K562 (cell line): Measurements from ENCODE around the gene PTPN5. TPM values are rescaled to one million over a fixed set of nuclear protein-coding genes. Genes with fewer than 3 reads are reported as not detected.

Experiments
- ATAC-seq: fragments of 200-7000 bp; cut with Tn5 transposase; 3 replicates; pipeline ENCODE4 v1.9.1; 2020; ENCODE audit warnings: moderate library complexity
- BruUV-seq: library from RNA; stranded (reverse); fragments of 400-500 nt; replicated peaks from 2 replicates; lab custom pipeline; 2021; lab: Mats Ljungman, UMichigan
- CTCF ChIA-PET: fragments of 300-600 bp; formaldehyde crosslinking; extraction: SDS; loops from one replicate; lab custom pipeline; 2021; ENCODE audit warnings: low intra/inter-chr PET ratio; lab: Yijun Ruan, JAX
- POLR2A ChIA-PET: fragments of 300-600, 350-650 bp; sonication (Branson Sonifier 250); formaldehyde crosslinking; extraction: SDS; loops from one replicate; lab custom pipeline; 2021; ENCODE audit warnings: antibody characterized with exemption, inconsistent platforms; lab: Yijun Ruan, JAX
- DNase-seq, 4 experiments: peaks; one replicate each; pipeline versions ENCODE4 v3.0.0 to v3.0.0-alpha.2; 2011 to 2018; ENCODE audit warnings: low spot score in 3 of 4, mixed read lengths in 3 of 4; ENCODE audit errors: extremely low read depth in 1 of 4
- FAIRE-seq: peaks from 2 replicates; lab custom pipeline; 2011; peaks lifted over from hg19 to GRCh38; lab: Jason Lieb, UNC
- H2AFZ ChIP-seq: 2 replicates; pipeline ENCODE4 v1.6.0; 2011; ENCODE audit warnings: low read depth, low read length, control low read depth, inconsistent platforms
- H3K27ac ChIP-seq: fragments of 200-600 bp; 3 replicates; pipeline ENCODE4 v1.8.0; 2011; ENCODE audit warnings: low read depth, mild to moderate bottlenecking, control low read depth, inconsistent platforms, low read length, moderate library complexity, mixed read lengths; ENCODE audit errors: extremely low read depth
- H3K27me3 ChIP-seq, 2 experiments: fragments of 300-600 bp in 1 of 2; 2 replicates in 1 of 2; 3 replicates in 1 of 2; pipeline versions ENCODE4 v1.6.0 to v1.8.0; 2011; ENCODE audit warnings: inconsistent platforms in 2 of 2, low read length in 2 of 2, mild to moderate bottlenecking in 1 of 2, mixed read lengths in 1 of 2, moderate library complexity in 1 of 2; ENCODE audit not compliant: control insufficient read depth in 2 of 2, insufficient read depth in 2 of 2
- H3K36me3 ChIP-seq: fragments of 300-600 bp; 3 replicates; pipeline ENCODE4 v1.8.0; 2011; ENCODE audit warnings: mild to moderate bottlenecking, low read length, inconsistent platforms; ENCODE audit not compliant: control insufficient read depth, insufficient read depth
- H3K4me1 ChIP-seq, 2 experiments: fragments of 200-600 bp in 1 of 2; replicated peaks in 1 of 2; 2 replicates in 1 of 2; 3 replicates in 1 of 2; pipeline versions ENCODE4 v1.5.1 to v1.8.0; 2011; ENCODE audit warnings: inconsistent platforms in 2 of 2, low read length in 2 of 2, mild to moderate bottlenecking in 1 of 2, mixed read lengths in 1 of 2, moderate library complexity in 1 of 2; ENCODE audit not compliant: control insufficient read depth in 2 of 2, insufficient read depth in 2 of 2
- H3K4me2 ChIP-seq: 2 replicates; pipeline ENCODE4 v1.6.1; 2011; ENCODE audit warnings: low read length, control low read depth, inconsistent platforms, mixed read lengths; ENCODE audit not compliant: insufficient read depth
- H3K4me3 ChIP-seq: fragments of 200-600 bp; sonication (generic), shearing (Covaris generic); 2 replicates; pipeline ENCODE4 v1.5.1; 2016; ENCODE audit warnings: control low read depth, inconsistent platforms
- H3K79me2 ChIP-seq: fragments of 200-600 bp; 3 replicates; pipeline ENCODE4 v1.8.0; 2011; ENCODE audit warnings: low read length, inconsistent platforms; ENCODE audit not compliant: control insufficient read depth, insufficient read depth
- H3K9ac ChIP-seq, 2 experiments: 2 replicates each; pipeline versions ENCODE4 v1.6.0 to v1.6.1; 2011; ENCODE audit warnings: low read depth in 2 of 2, low read length in 2 of 2, control low read depth in 1 of 2, inconsistent platforms in 1 of 2, mild to moderate bottlenecking in 1 of 2, mixed read lengths in 1 of 2; ENCODE audit not compliant: insufficient read depth in 1 of 2
- H3K9me1 ChIP-seq: one replicate; pipeline ENCODE4 v1.6.0; 2011; ENCODE audit warnings: inconsistent platforms, mild to moderate bottlenecking, low read length, moderate library complexity; ENCODE audit not compliant: control insufficient read depth, insufficient read depth
- H3K9me3 ChIP-seq: replicated peaks from 2 replicates; pipeline ENCODE4 v1.5.1; 2011; ENCODE audit warnings: low read depth, low read length, inconsistent platforms; ENCODE audit not compliant: control insufficient read depth, insufficient read depth
- H4K20me1 ChIP-seq: replicated peaks from 2 replicates; pipeline ENCODE4 v1.6.1; 2011; ENCODE audit warnings: low read length, inconsistent platforms, mixed read lengths; ENCODE audit not compliant: control insufficient read depth, insufficient read depth
- JUND ChIP-seq, 2 experiments: IDR thresholded peaks; 2 replicates in 1 of 2; 3 replicates in 1 of 2; pipeline ENCODE4 v1.6.1; 2011; ENCODE audit warnings: borderline replicate concordance in 2 of 2, low read depth in 2 of 2, low read length in 2 of 2, improper control_type of control experiment in 1 of 2, missing biosample characterization in 1 of 2, missing genetic modification characterization in 1 of 2, missing genetic modification reagents in 1 of 2
- MBD2 ChIP-seq: sonication (generic); IDR thresholded peaks from 2 replicates; pipeline ENCODE4 v1.6.1; 2016; ENCODE audit warnings: low read depth, borderline replicate concordance
- MCM5 ChIP-seq: fragments of 450-650 bp; IDR thresholded peaks from 2 replicates; pipeline ENCODE4 v1.6.1; 2016; ENCODE audit warnings: low read depth
- PML ChIP-seq: IDR thresholded peaks from 2 replicates; pipeline ENCODE4 v1.6.1; 2012; ENCODE audit warnings: low read length, inconsistent platforms
- POLR2A ChIP-seq: fragments of 450-650 bp; conservative IDR thresholded peaks from 2 replicates; pipeline ENCODE4 v1.6.1; 2016
- RBM34 ChIP-seq: fragments of 200-400 bp; formaldehyde crosslinking; IDR thresholded peaks from 2 replicates; pipeline ENCODE4 v1.6.1; 2018; ENCODE audit warnings: low read length, borderline replicate concordance; ENCODE audit not compliant: insufficient read depth
- SMARCA4 ChIP-seq: fragments of 450-650 bp; IDR thresholded peaks from 2 replicates; pipeline ENCODE4 v1.6.1; 2016
- SMARCE1 ChIP-seq: fragments of 450-650 bp; IDR thresholded peaks from 2 replicates; pipeline ENCODE4 v1.7.1; 2016; ENCODE audit warnings: mild to moderate bottlenecking
- ZFP36 ChIP-seq: fragments of 150-350 bp; IDR thresholded peaks from 2 replicates; pipeline ENCODE4 v1.6.1; 2018; ENCODE audit warnings: low read length, low read depth; ENCODE audit not compliant: partially characterized antibody
- ZNF217 ChIP-seq: sonication (generic); formaldehyde crosslinking; IDR thresholded peaks from 2 replicates; pipeline ENCODE4 v1.8.0; 2022; ENCODE audit warnings: mild to moderate bottlenecking, missing genetic modification reagents
- ZNF707 ChIP-seq: fragments of 250-450 bp; sonication (Bioruptor Pico); conservative IDR thresholded peaks from 2 replicates; pipeline ENCODE4 v1.8.0; 2022; ENCODE audit warnings: inconsistent platforms, mild to moderate bottlenecking, moderate library complexity
- ZNF780A ChIP-seq: fragments of 250-450 bp; sonication (Bioruptor Pico); IDR thresholded peaks from 2 replicates; pipeline ENCODE4 v1.5.0; 2021; ENCODE audit warnings: mild to moderate bottlenecking
- WGBS: fragments of 100-300 bp; shearing (Covaris generic); methylation state at CpG from one replicate; pipeline ENCODE4 v1.1.6; 2016; ENCODE audit warnings: low coverage, mixed read lengths; ENCODE audit not compliant: insufficient coverage; ENCODE audit errors: missing lambda C conversion rate; 5-methylcytosine and 5-hydroxymethylcytosine counted together
- in situ Hi-C: fragments of 300-500 bp; cut with MboI; formaldehyde crosslinking; loops from 4 replicates; pipeline ENCODE4 v1.15.0; 2018; ENCODE audit warnings: inconsistent platforms, mixed read lengths
- intact Hi-C: fragments of 100-400 bp; cut with micrococcal nuclease; formaldehyde crosslinking; loops from 2 replicates; pipeline ENCODE4 v1.14.2; 2022
- polyA plus RNA-seq, 8 experiments: library from polyadenylated mRNA; depleted of rRNA in 4 of 8; stranded (reverse) in 5 of 8; unstranded in 3 of 8; fragments of >200 nt; fragmentation: Nextera tagmentation in 2 of 8; fragmentation: Illumina TruSeq in 1 of 8; extraction: Ambion mirVana in 2 of 8; extraction: Trizol in 1 of 8; gene quantifications; 2 replicates each; pipeline versions ENCODE4 v1.2.1 to v1.2.3, GENCODE V29; 2011 to 2014; ENCODE audit warnings: inconsistent platforms in 1 of 8, missing spikeins in 1 of 8
- total RNA-seq, 7 experiments: library from RNA; depleted of rRNA in 6 of 7; stranded (reverse); fragments of >200 nt in 6 of 7; fragmentation: Illumina TruSeq in 2 of 7; extraction: Trizol in 2 of 7; gene quantifications; 2 replicates each; pipeline versions ENCODE4 v1.2.1 to v1.2.3, GENCODE V29; 2011 to 2021; ENCODE audit warnings: low replicate concordance in 1 of 7
- TF ChIP-seq, protein P1 (sequence below): sonication (generic); formaldehyde crosslinking; IDR thresholded peaks from 2 replicates; pipeline ENCODE4 v1.8.1; 2023; ENCODE audit warnings: mild to moderate bottlenecking, missing genetic modification reagents, moderate library complexity
- TF ChIP-seq, protein P2 (sequence below): fragments of 250-450 bp; sonication (Bioruptor Pico); IDR thresholded peaks from 2 replicates; pipeline ENCODE4 v1.8.0; 2021; ENCODE audit warnings: moderate library complexity, mild to moderate bottlenecking, inconsistent platforms

The PTPN5 gene
- total and polyA plus RNA-seq, 9 of the 15 experiments (the other 6 are each of a cell fraction or from before 2014, with no cell fraction given) = not detected

GRCh38 chr11:18790883-18791206 is 753 bp downstream of the PTPN5 start:
- Histone ChIP-seq H3K4me3 (no peak overlapping the region), H3K9me1 (no peaks in the 10 kb centered on the region), H3K36me3 (no peaks in the 10 kb centered on the region), H3K4me2 (no peak overlapping the region), H3K9me3 (no peaks in the 10 kb centered on the region), H3K9ac (no peak overlapping the region), H4K20me1 (no peaks in the 10 kb centered on the region; the same call in 1 of the 2 replicates), H3K79me2 (no peaks in the 10 kb centered on the region), H2AFZ (no peak overlapping the region), H3K27me3 (peaks cover 0 to 33% of the 10 kb centered on the region in 2 experiments), H3K4me1 (peaks cover 0 to 8% of the 10 kb centered on the region in 2 experiments; a peak in 1 of 5 replicates), H3K27ac (no peak overlapping the region)
- intact Hi-C loops (no loop called here), in situ Hi-C loops (no loop called here)
- BruUV-seq = no TSS peak
- 23% methylated on average over 15 of the region's 17 CpGs for WGBS
- ATAC-seq (no peak), DNase-seq (no peak), FAIRE-seq (no peak)
- POLR2A ChIA-PET = interaction anchor here (0.7 kb wide), 1 partner anchor 13 kb away, joined by 3 read pairs; no protein-coding TSS in a partner anchor
- TF ChIP-seq, protein P1, sequence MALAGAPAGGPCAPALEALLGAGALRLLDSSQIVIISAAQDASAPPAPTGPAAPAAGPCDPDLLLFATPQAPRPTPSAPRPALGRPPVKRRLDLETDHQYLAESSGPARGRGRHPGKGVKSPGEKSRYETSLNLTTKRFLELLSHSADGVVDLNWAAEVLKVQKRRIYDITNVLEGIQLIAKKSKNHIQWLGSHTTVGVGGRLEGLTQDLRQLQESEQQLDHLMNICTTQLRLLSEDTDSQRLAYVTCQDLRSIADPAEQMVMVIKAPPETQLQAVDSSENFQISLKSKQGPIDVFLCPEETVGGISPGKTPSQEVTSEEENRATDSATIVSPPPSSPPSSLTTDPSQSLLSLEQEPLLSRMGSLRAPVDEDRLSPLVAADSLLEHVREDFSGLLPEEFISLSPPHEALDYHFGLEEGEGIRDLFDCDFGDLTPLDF (CRISPR knock-in tag) = no peak
- TF ChIP-seq SMARCE1 = no peak
- TF ChIP-seq PML = no peak
- no peak for TF ChIP-seq SMARCA4
- TF ChIP-seq ZNF780A (CRISPR knock-in tag) = no peak
- no peak for TF ChIP-seq POLR2A
- no peak for TF ChIP-seq MCM5
- TF ChIP-seq, protein P2, sequence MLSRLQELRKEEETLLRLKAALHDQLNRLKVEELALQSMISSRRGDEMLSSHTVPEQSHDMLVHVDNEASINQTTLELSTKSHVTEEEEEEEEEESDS = no peak
- TF ChIP-seq ZFP36 = no peak
- no peak for TF ChIP-seq JUND (IDR thresholded peaks at IDR 0.05; ENCODE audit: borderline replicate concordance, low read depth, low read length)
- no peak for TF ChIP-seq JUND (tag; IDR thresholded peaks at IDR 0.05; ENCODE audit: borderline replicate concordance, low read depth, low read length)
- TF ChIP-seq RBM34 = no peak
- no peak for TF ChIP-seq ZNF217 (CRISPR knock-in tag)
- TF ChIP-seq MBD2 = no peak
- no peak for TF ChIP-seq ZNF707 (CRISPR knock-in tag)
- CTCF ChIA-PET = no interaction called here
